IMR-90 (cell line): ENCODE results near the gene ACOT4. TPM values are rescaled to one million over a fixed set of nuclear protein-coding genes. Genes with fewer than 3 reads are reported as not detected.
A peak's percentile ranks its signal among the peaks of the same experiment; 100 is the strongest.

Source experiments
- ATAC-seq: fragments of 200-7000 bp; cut with Tn5 transposase; 2 replicates; pipeline ENCODE4 v1.9.1; 2020; ENCODE audit warnings: low read depth, mild to moderate bottlenecking, moderate library complexity
- BruUV-seq: library from RNA; stranded (reverse); fragments of 400-500 nt; replicated peaks from 2 replicates; lab custom pipeline; 2021; lab: Mats Ljungman, UMichigan
- CTCF ChIA-PET: fragments of 300-600 bp; formaldehyde crosslinking; extraction: SDS; loops from one replicate; lab custom pipeline; 2021; ENCODE audit warnings: antibody characterized with exemption; lab: Yijun Ruan, JAX
- POLR2A ChIA-PET: fragments of 300-600 bp; sonication (Branson Sonifier 250); formaldehyde crosslinking; loops from one replicate; lab custom pipeline; 2022; ENCODE audit warnings: antibody characterized with exemption; ENCODE audit not compliant: unreplicated experiment; lab: Charles Lee
- DNase-seq: peaks from one replicate; pipeline ENCODE4 v3.0.0; 2013
- H2AFZ ChIP-seq: replicated peaks from 2 replicates; pipeline ENCODE3; 2013; ENCODE audit warnings: low read length, mild to moderate bottlenecking; ENCODE audit not compliant: poor library complexity
- H2AK5ac ChIP-seq: 2 replicates; pipeline ENCODE4 v1.6.1; 2013; ENCODE audit warnings: low read depth, low read length, inconsistent platforms
- H2AK9ac ChIP-seq: replicated peaks from 2 replicates; pipeline ENCODE3; 2013; ENCODE audit warnings: mild to moderate bottlenecking, low read depth, low read length, moderate library complexity; ENCODE audit not compliant: poor library complexity
- H2BK120ac ChIP-seq: 2 replicates; pipeline ENCODE4 v1.6.1; 2013; ENCODE audit warnings: low read depth, low read length, inconsistent platforms
- H2BK15ac ChIP-seq: 3 replicates; pipeline ENCODE4 v1.6.1; 2013; ENCODE audit warnings: low read depth, low read length, inconsistent platforms
- H2BK20ac ChIP-seq: 2 replicates; pipeline ENCODE4 v1.6.1; 2013; ENCODE audit warnings: low read depth, mild to moderate bottlenecking, inconsistent platforms, low read length, moderate library complexity
- H2BK5ac ChIP-seq: 2 replicates; pipeline ENCODE4 v1.6.1; 2013; ENCODE audit warnings: mild to moderate bottlenecking, low read depth, low read length, inconsistent platforms; ENCODE audit not compliant: poor library complexity, severe bottlenecking
- H3K14ac ChIP-seq: replicated peaks from 2 replicates; pipeline ENCODE4 v1.6.1; 2013; ENCODE audit warnings: low read depth, low read length, inconsistent platforms
- H3K18ac ChIP-seq: 2 replicates; pipeline ENCODE4 v1.6.1; 2013; ENCODE audit warnings: low read depth, low read length, control low read depth
- H3K23ac ChIP-seq: 2 replicates; pipeline ENCODE4 v1.6.1; 2013; ENCODE audit warnings: low read depth, low read length, inconsistent platforms
- H3K27ac ChIP-seq: 2 replicates; pipeline ENCODE4 v1.5.1; 2013; ENCODE audit warnings: mild to moderate bottlenecking, control low read depth, low read length; ENCODE audit not compliant: insufficient read depth
- H3K27me3 ChIP-seq: 2 replicates; pipeline ENCODE4 v1.6.1; 2013; ENCODE audit warnings: low read length; ENCODE audit not compliant: control insufficient read depth, insufficient read depth
- H3K36me3 ChIP-seq: 2 replicates; pipeline ENCODE4 v1.6.1; 2013; ENCODE audit warnings: low read length, mixed read lengths; ENCODE audit not compliant: control insufficient read depth, insufficient read depth
- H3K4ac ChIP-seq: 2 replicates; pipeline ENCODE4 v1.6.1; 2013; ENCODE audit warnings: low read depth, low read length, inconsistent platforms
- H3K4me1 ChIP-seq: 2 replicates; pipeline ENCODE4 v1.6.1; 2013; ENCODE audit warnings: low read length, mixed read lengths; ENCODE audit not compliant: control insufficient read depth, insufficient read depth
- H3K4me2 ChIP-seq: 2 replicates; pipeline ENCODE4 v1.6.1; 2013; ENCODE audit warnings: low read depth, mild to moderate bottlenecking, control low read depth, low read length, moderate library complexity
- H3K4me3 ChIP-seq: 2 replicates; pipeline ENCODE4 v1.5.1; 2013; ENCODE audit warnings: low read depth, mild to moderate bottlenecking, control low read depth, low read length, moderate library complexity; ENCODE audit not compliant: insufficient read depth
- H3K56ac ChIP-seq: 2 replicates; pipeline ENCODE4 v1.6.1; 2013; ENCODE audit warnings: low read length, inconsistent platforms; ENCODE audit not compliant: insufficient read depth; ENCODE audit errors: extremely low read depth
- H3K79me1 ChIP-seq, 2 experiments: 2 replicates each; pipeline ENCODE4 v1.6.1; 2013; ENCODE audit warnings: low read length in 2 of 2, inconsistent platforms in 1 of 2, low read depth in 1 of 2
- H3K9ac ChIP-seq: 2 replicates; pipeline ENCODE4 v1.6.1; 2013; ENCODE audit warnings: low read depth, low read length, control low read depth
- H3K9me1 ChIP-seq: 2 replicates; pipeline ENCODE4 v1.6.1; 2013; ENCODE audit warnings: low read length, inconsistent platforms; ENCODE audit not compliant: insufficient read depth
- H3K9me3 ChIP-seq: 2 replicates; pipeline ENCODE4 v1.6.1; 2013; ENCODE audit warnings: low read length; ENCODE audit not compliant: control insufficient read depth, insufficient read depth
- H4K20me1 ChIP-seq: 2 replicates; pipeline ENCODE4 v1.6.1; 2013; ENCODE audit warnings: low read length, inconsistent platforms; ENCODE audit not compliant: insufficient read depth
- H4K5ac ChIP-seq: 2 replicates; pipeline ENCODE4 v1.6.1; 2013; ENCODE audit warnings: mild to moderate bottlenecking, low read depth, low read length, control low read depth
- H4K8ac ChIP-seq, 2 experiments: 2 replicates each; pipeline ENCODE4 v1.6.1; 2013; ENCODE audit warnings: low read depth in 2 of 2, low read length in 2 of 2, control low read depth in 1 of 2, inconsistent platforms in 1 of 2
- H4K91ac ChIP-seq: 2 replicates; pipeline ENCODE4 v1.6.1; 2013; ENCODE audit warnings: low read depth, low read length, inconsistent platforms; ENCODE audit not compliant: insufficient read depth
- BHLHE40 ChIP-seq: fragments of 150-350 bp; IDR thresholded peaks from 2 replicates; pipeline ENCODE4 v1.6.1; 2016; ENCODE audit warnings: mild to moderate bottlenecking, low read depth, low read length
- CTCF ChIP-seq: conservative IDR thresholded peaks from 2 replicates; pipeline ENCODE4 v1.5.1; 2012; ENCODE audit warnings: mild to moderate bottlenecking, low read depth, low read length, improper control_type of control experiment
- MAZ ChIP-seq: IDR thresholded peaks from 2 replicates; pipeline ENCODE4 v1.6.1; 2012; ENCODE audit warnings: low read depth, mild to moderate bottlenecking, low read length, improper control_type of control experiment, moderate library complexity, borderline replicate concordance
- POLR2A ChIP-seq: IDR thresholded peaks from 2 replicates; pipeline ENCODE4 v1.6.1; 2012; ENCODE audit warnings: mild to moderate bottlenecking, low read depth, low read length
- RAD21 ChIP-seq: IDR thresholded peaks from 2 replicates; pipeline ENCODE4 v1.6.1; 2012; ENCODE audit warnings: low read length, improper control_type of control experiment
- RCOR1 ChIP-seq: IDR thresholded peaks from 2 replicates; pipeline ENCODE4 v1.6.1; 2012; ENCODE audit warnings: mild to moderate bottlenecking, low read length, improper control_type of control experiment; ENCODE audit not compliant: insufficient replicate concordance
- WGBS, 2 experiments: methylation state at CpG; one replicate each; pipeline versions ENCODE4 v1.1.5 to v1.1.7; 2013; ENCODE audit warnings: missing lambda C conversion rate in 2 of 2; ENCODE audit not compliant: insufficient read length in 1 of 2; ENCODE audit errors: extremely low coverage in 2 of 2; 5-methylcytosine and 5-hydroxymethylcytosine counted together
- dilution Hi-C: fragments of 300-500 bp; cut with HindIII; formaldehyde crosslinking; loops from one replicate; pipeline ENCODE4 v1.14.3; 2018; ENCODE audit warnings: low sequenced_read_pairs; ENCODE audit not compliant: unreplicated experiment
- in situ Hi-C: fragments of 300-500 bp; cut with MboI; formaldehyde crosslinking; loops from 3 replicates; pipeline ENCODE4 v1.14.3; 2019; ENCODE audit warnings: low sequenced_read_pairs, inconsistent platforms, mixed read lengths
- intact Hi-C: fragments of 100-400 bp; cut with micrococcal nuclease; formaldehyde crosslinking; loops from 2 replicates; pipeline ENCODE4 v1.10.0; 2022
- polyA plus RNA-seq, 3 experiments: library from polyadenylated mRNA; depleted of rRNA; stranded (reverse); fragments of >200 nt; gene quantifications; 2 replicates each; pipeline ENCODE4 v1.2.3, GENCODE V29; 2012; ENCODE audit warnings: low replicate concordance in 1 of 3
- total RNA-seq: library from RNA; depleted of rRNA; stranded (reverse); fragments of >200 nt; gene quantifications from 2 replicates; pipeline ENCODE4 v1.2.3, GENCODE V29; 2012

ACOT4 gene
- total and polyA plus RNA-seq, 2 of the 4 experiments (the other 2 are of a cell fraction): 0.22 to 0.54 TPM

GRCh38 chr14:73612339-73613045 lies 20.8 kb downstream of the ACOT4 start, which contains the start of gene ACOT6:
Gene ACOT6 (plus strand): TSS chr14:73612517. CDS start chr14:73612572, 55 bp downstream.
- intact Hi-C loops: loop anchor here (5.0 kb wide), 1 partner anchor 120 kb away; the partner anchor contains the start of gene RIOX1

More at GRCh38 chr14:73612339-73613045, 20.8 kb downstream of the ACOT4 start, which contains the start of gene ACOT6:
- H3K14ac ChIP-seq: no peak within 1 kb of the TSS; the same call in 1 of the 2 replicates
- H2AK9ac ChIP-seq: peak within 1 kb of the TSS; percentile 85
- no peaks in the 10 kb centered on the region for H3K79me1 ChIP-seq
- H4K91ac ChIP-seq: peak within 1 kb of the TSS; percentile 46; the same call in 1 of the 2 replicates
- no peaks in the 10 kb centered on the region for H4K20me1 ChIP-seq
- H3K4me3 ChIP-seq: peak within 1 kb of the TSS; percentile 77
- H3K56ac ChIP-seq: no peak within 1 kb of the TSS
- peak within 1 kb of the TSS; percentile 25 for H3K4ac ChIP-seq
- H3K4me1 ChIP-seq: no peaks in the 10 kb centered on the region
- CTCF ChIA-PET: no interaction called here
- peak within 1 kb of the TSS; percentile 42; the same call in 1 of the 2 replicates for H3K18ac ChIP-seq
- POLR2A ChIA-PET: no interaction called here
- peak within 1 kb of the TSS; percentile 69 for H2BK5ac ChIP-seq
- H2BK120ac ChIP-seq: peak within 1 kb of the TSS; percentile 35; the same call in 1 of the 2 replicates
- no peaks in the 10 kb centered on the region for H3K9me1 ChIP-seq
- H4K8ac ChIP-seq: peak within 1 kb of the TSS; percentile 61 to 83; a peak in 3 of 4 replicates
- peak within 1 kb of the TSS; percentile 71 for H3K9ac ChIP-seq
- dilution Hi-C loops: no loop called here
- peak within 1 kb of the TSS; percentile 77 for H3K4me2 ChIP-seq
- no TSS peak for BruUV-seq
- no peak within 1 kb of the TSS for H2BK15ac ChIP-seq
- DNase-seq: peak; percentile 64
- H3K27me3 ChIP-seq: 0 out of 2 replicates have a peak, but pooled peaks cover 3% of the 10 kb centered on the region
- H3K9me3 ChIP-seq: no peaks in the 10 kb centered on the region; the same call in 1 of the 2 replicates
- 0 out of 2 replicates have a peak within 1 kb of the TSS, but pooled peaks have one; percentile 66 for H3K23ac ChIP-seq
- WGBS, 2 experiments: 2% methylated on average over 67 of the region's 84 CpGs; no CpG with 5 or more reads in 1 of the 2 experiments
- H2AFZ ChIP-seq: peak within 1 kb of the TSS; percentile 93
- no peaks in the 10 kb centered on the region for H3K36me3 ChIP-seq
- TF ChIP-seq BHLHE40 (no peak), CTCF (no peak), RCOR1 (no peak), RAD21 (no peak), POLR2A (no peak), MAZ (no peak)
- peak within 1 kb of the TSS; percentile 65 for H4K5ac ChIP-seq
- no peak within 1 kb of the TSS for H2BK20ac ChIP-seq
- no peak within 1 kb of the TSS for H2AK5ac ChIP-seq
- in situ Hi-C loops: no loop called here
- peak; percentile 96 for ATAC-seq
- peak within 1 kb of the TSS; percentile 63 for H3K27ac ChIP-seq
